H1 (cell line): ENCODE measurements around the gene FHL2. TPM values are rescaled to one million over a fixed set of nuclear protein-coding genes. Genes with fewer than 3 reads are reported as not detected.

ENCODE experiments used
- FOSL1 ChIP-seq: IDR thresholded peaks from 2 replicates; pipeline ENCODE4 v1.6.1; 2011; ENCODE audit warnings: mild to moderate bottlenecking, low read depth, low read length, moderate library complexity; ENCODE audit not compliant: insufficient read depth
- KDM1A ChIP-seq: fragments of 200-600, 300-600 bp; sonication (generic); IDR thresholded peaks from 2 replicates; pipeline ENCODE4 v1.7.1; 2016; ENCODE audit warnings: mild to moderate bottlenecking, low read length, borderline replicate concordance
- RAD21 ChIP-seq, 2 experiments: IDR thresholded peaks in 1 of 2; conservative IDR thresholded peaks in 1 of 2; 2 replicates each; pipeline ENCODE4 v1.6.1; 2011; ENCODE audit warnings: low read depth in 2 of 2, low read length in 2 of 2, improper control_type of control experiment in 1 of 2, inconsistent platforms in 1 of 2, mild to moderate bottlenecking in 1 of 2, moderate library complexity in 1 of 2
- SP2 ChIP-seq: IDR thresholded peaks from 2 replicates; pipeline ENCODE4 v1.6.1; 2012; ENCODE audit warnings: mild to moderate bottlenecking, low read length, inconsistent platforms
- polyA plus RNA-seq, 7 experiments: library from polyadenylated mRNA; depleted of rRNA in 3 of 7; stranded (reverse) in 5 of 7; unstranded in 2 of 7; fragments of >200 nt in 5 of 7; fragments of 200-250 nt in 2 of 7; gene quantifications; 1 replicate in 5 of 7; 2 replicates in 1 of 7; 4 replicates in 1 of 7; pipeline versions ENCODE4 v1.2.1 to v1.2.3, GENCODE V29; 2011 to 2013; ENCODE audit warnings: missing spikeins in 2 of 7, mixed read lengths in 2 of 7
- total RNA-seq: library from RNA; stranded (reverse); fragmentation: NEBNext Ultra II Directional; extraction: Animal tissue kit (Norgen Biotek cat#: 25700); gene quantifications from 2 replicates; pipeline ENCODE4 v1.2.1, GENCODE V29; 2021
- TF ChIP-seq, protein P1 (sequence below): IDR thresholded peaks from 2 replicates; pipeline ENCODE4 v1.6.1; 2012; ENCODE audit warnings: low read length, inconsistent platforms
- TF ChIP-seq, protein P2 (sequence below): IDR thresholded peaks from 2 replicates; pipeline ENCODE4 v1.6.1; 2012; ENCODE audit warnings: inconsistent platforms

FHL2 gene
- total and polyA plus RNA-seq, 2 of the 8 experiments (the other 6 are each of a cell fraction or from before 2014, with no cell fraction given): 33.2 to 64.3 TPM

DNA sequence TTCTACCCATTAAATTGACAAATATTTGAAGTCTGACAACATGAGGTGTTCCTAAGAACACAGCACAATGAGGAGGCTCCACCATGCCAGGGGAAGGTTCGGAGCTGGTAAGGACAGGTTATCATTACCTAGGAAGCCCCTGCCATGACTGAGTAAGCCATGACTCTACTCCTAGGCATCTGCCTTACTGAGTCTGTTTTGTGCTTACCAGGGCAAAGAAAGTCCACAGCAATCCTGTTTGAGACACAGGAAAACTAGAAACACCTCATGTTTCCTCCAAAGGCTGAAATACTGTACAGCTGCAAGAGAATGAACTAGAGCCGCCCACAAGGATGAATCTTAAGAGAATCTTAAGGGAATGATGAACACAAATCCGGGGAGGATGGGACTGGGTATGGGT is 80.9 kb downstream of the FHL2 start (continued):
- TF ChIP-seq RAD21 (IDR thresholded peaks at IDR 0.05 in 1 of 2, conservative IDR thresholded peaks at IDR 0.05 in 1 of 2; ENCODE audit: low read depth in 2 of 2, low read length in 2 of 2) (no peak), KDM1A (no peak), FOSL1 (no peak), SP2 (no peak)
- TF ChIP-seq, protein P1, sequence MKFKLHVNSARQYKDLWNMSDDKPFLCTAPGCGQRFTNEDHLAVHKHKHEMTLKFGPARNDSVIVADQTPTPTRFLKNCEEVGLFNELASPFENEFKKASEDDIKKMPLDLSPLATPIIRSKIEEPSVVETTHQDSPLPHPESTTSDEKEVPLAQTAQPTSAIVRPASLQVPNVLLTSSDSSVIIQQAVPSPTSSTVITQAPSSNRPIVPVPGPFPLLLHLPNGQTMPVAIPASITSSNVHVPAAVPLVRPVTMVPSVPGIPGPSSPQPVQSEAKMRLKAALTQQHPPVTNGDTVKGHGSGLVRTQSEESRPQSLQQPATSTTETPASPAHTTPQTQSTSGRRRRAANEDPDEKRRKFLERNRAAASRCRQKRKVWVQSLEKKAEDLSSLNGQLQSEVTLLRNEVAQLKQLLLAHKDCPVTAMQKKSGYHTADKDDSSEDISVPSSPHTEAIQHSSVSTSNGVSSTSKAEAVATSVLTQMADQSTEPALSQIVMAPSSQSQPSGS: no peak
- TF ChIP-seq, protein P2, sequence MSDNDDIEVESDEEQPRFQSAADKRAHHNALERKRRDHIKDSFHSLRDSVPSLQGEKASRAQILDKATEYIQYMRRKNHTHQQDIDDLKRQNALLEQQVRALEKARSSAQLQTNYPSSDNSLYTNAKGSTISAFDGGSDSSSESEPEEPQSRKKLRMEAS: no peak
